Neural crest cell (in vitro differentiated cells): ENCODE measurements around the gene ADAMTS9. TPM values are rescaled to one million over a fixed set of nuclear protein-coding genes. Genes with fewer than 3 reads are reported as not detected.

ENCODE experiments used
- DNase-seq: peaks from one replicate; pipeline ENCODE4 v3.0.0; 2021; ENCODE audit warnings: low read depth, mixed read lengths, low spot score
- H3K27ac Mint-ChIP-seq: one replicate; pipeline ENCODE4 v1.8.0; 2021; ENCODE audit warnings: mild to moderate bottlenecking, mixed read lengths; ENCODE audit not compliant: unreplicated experiment
- H3K27me3 Mint-ChIP-seq: 2 replicates; pipeline ENCODE4 v1.8.0; 2021; ENCODE audit warnings: low read depth, mild to moderate bottlenecking, mixed read lengths
- H3K36me3 Mint-ChIP-seq: 2 replicates; pipeline ENCODE4 v1.8.0; 2021; ENCODE audit warnings: low read depth, mild to moderate bottlenecking, mixed read lengths
- H3K4me1 Mint-ChIP-seq: 2 replicates; pipeline ENCODE4 v1.8.0; 2021; ENCODE audit warnings: mixed read lengths
- H3K4me3 Mint-ChIP-seq: one replicate; pipeline ENCODE4 v1.8.0; 2021; ENCODE audit warnings: mild to moderate bottlenecking, mixed read lengths
- H3K9me3 Mint-ChIP-seq: 2 replicates; pipeline ENCODE4 v1.8.0; 2021; ENCODE audit warnings: mixed read lengths
- CTCF ChIP-seq: fragments of 200-600 bp; sonication (generic); conservative IDR thresholded peaks from 2 replicates; pipeline ENCODE4 v1.5.0; 2021; ENCODE audit warnings: antibody characterized with exemption, mild to moderate bottlenecking
- total RNA-seq: library from RNA; stranded (reverse); gene quantifications from 2 replicates; pipeline ENCODE4 v1.2.1, GENCODE V29; 2021

The ADAMTS9 gene
- total RNA-seq, 1 donor from 2014 or later, result 15.1 TPM

DNA sequence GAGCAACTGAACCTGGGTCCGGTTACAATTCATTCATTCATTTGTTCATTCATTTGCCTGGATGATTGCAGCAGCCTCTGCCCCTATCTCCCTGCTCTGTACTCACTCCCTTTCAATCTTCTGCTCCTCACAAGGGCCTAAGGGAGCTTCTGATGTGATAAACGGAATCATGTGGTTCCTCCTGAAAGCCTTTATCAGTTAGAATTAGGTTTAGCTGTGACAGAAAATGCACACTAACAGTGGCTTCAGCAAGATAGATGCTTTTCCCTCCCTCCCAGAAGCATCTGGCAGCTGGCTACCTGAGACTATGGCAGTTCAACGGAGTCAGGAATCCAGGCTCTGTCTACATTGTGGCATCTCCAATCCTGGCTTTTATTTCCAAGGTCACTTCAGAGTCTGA, 196.0 kb downstream of the ADAMTS9 start:
- Mint-ChIP-seq H3K4me3 (no peak overlapping the region), H3K4me1 (peaks cover 47% of the 10 kb centered on the region), H3K36me3 (no peaks in the 10 kb centered on the region), H3K9me3 (no peaks in the 10 kb centered on the region), H3K27ac (no peak overlapping the region), H3K27me3 (no peaks in the 10 kb centered on the region)
- no peak for DNase-seq
- no peak for TF ChIP-seq CTCF

DNA sequence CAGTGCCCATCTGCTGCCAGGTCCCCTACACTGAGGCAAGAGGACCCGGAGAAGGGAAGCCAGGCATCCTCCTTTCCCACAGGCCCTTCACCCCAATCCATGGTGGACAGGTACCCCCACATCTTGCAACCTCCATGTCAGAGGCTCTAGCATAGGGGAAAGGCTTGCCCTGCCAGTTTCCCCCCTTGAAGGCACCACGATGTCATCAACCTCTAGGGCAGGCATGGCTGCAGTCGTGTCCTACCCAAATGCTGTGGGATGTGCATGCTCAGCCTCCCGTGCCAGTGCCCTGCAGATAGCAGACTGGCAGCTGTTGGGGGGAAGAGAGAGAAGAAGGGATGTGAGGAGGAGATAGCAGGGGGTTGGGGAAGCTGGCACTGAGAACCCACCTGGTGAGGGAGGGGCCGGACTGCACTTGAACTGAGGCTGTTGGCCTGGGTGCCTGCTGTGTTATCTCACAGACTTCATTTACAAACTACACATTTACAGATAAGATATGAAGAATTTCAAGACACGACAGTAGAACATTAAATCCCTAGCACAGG, 197.5 kb downstream of the ADAMTS9 start:
- H3K27ac Mint-ChIP-seq, result no peak overlapping the region
- no peaks in the 10 kb centered on the region for H3K27me3 Mint-ChIP-seq
- DNase-seq, result no peak
- no peaks in the 10 kb centered on the region for H3K36me3 Mint-ChIP-seq
- H3K9me3 Mint-ChIP-seq, result no peaks in the 10 kb centered on the region
- no peak for TF ChIP-seq CTCF
- H3K4me3 Mint-ChIP-seq, result no peak overlapping the region
- H3K4me1 Mint-ChIP-seq, result peaks cover 47% of the 10 kb centered on the region

GRCh38 chr3:64489361-64490044, 198.3 kb downstream of the ADAMTS9 start:
- DNase-seq, result peak; percentile 72
- peaks cover 48% of the 10 kb centered on the region for H3K4me1 Mint-ChIP-seq
- peak overlapping the region; percentile 45 for H3K27ac Mint-ChIP-seq
- peak overlapping the region; percentile 52 for H3K4me3 Mint-ChIP-seq
- no peaks in the 10 kb centered on the region for H3K27me3 Mint-ChIP-seq
- H3K36me3 Mint-ChIP-seq, result no peaks in the 10 kb centered on the region
- TF ChIP-seq CTCF, result no peak
- no peaks in the 10 kb centered on the region for H3K9me3 Mint-ChIP-seq

- Mint-ChIP-seq H3K36me3 (no peaks in the 10 kb centered on the region), H3K27ac (peak overlapping the region; percentile 45), H3K9me3 (no peaks in the 10 kb centered on the region), H3K4me3 (peak overlapping the region; percentile 52), H3K27me3 (no peaks in the 10 kb centered on the region), H3K4me1 (peaks cover 47% of the 10 kb centered on the region)
- no peak for TF ChIP-seq CTCF
- no peak for DNase-seq
Observed at GRCh38 chr3:64488939-64489338, 198.9 kb downstream of the ADAMTS9 start.

GRCh38 chr3:64484289-64484992, 203.4 kb downstream of the ADAMTS9 start:
- no peak overlapping the region for H3K27ac Mint-ChIP-seq

More at GRCh38 chr3:64484289-64484992, 203.4 kb downstream of the ADAMTS9 start:
- Mint-ChIP-seq H3K4me1 (peaks cover 37% of the 10 kb centered on the region), H3K27me3 (no peaks in the 10 kb centered on the region), H3K9me3 (no peaks in the 10 kb centered on the region), H3K36me3 (no peaks in the 10 kb centered on the region), H3K4me3 (no peak overlapping the region)
- peak; percentile 98 for TF ChIP-seq CTCF
- peak; percentile 94 for DNase-seq
